OCI-M1 (cell line): ENCODE measurements around the gene LRGUK.

Experiments used
- DNase-seq: peaks from one replicate; lab custom pipeline; 2025; lab: John Stamatoyannopoulos, UW

The LRGUK gene

GRCh38 chr7:134128829-134129228, 1.7 kb downstream of the LRGUK start:
- DNase-seq = no peak

- no peak for DNase-seq
These were observed 2.9 kb downstream of the LRGUK start for GRCh38 chr7:134129856-134130523.

GRCh38 chr7:134134004-134134403, 6.9 kb downstream of the LRGUK start:
- DNase-seq = no peak

- DNase-seq = peak; percentile 66
These were observed 14.0 kb downstream of the LRGUK start for GRCh38 chr7:134140889-134141867.

GRCh38 chr7:134141868-134142264, 14.7 kb downstream of the LRGUK start:
- DNase-seq = no peak

GRCh38 chr7:134153493-134154136, 26.5 kb downstream of the LRGUK start:
- DNase-seq = no peak

- DNase-seq = no peak
These were observed 27.5 kb downstream of the LRGUK start for GRCh38 chr7:134154581-134155130.

GRCh38 chr7:134155206-134155605, 28.1 kb downstream of the LRGUK start:
- no peak for DNase-seq

GRCh38 chr7:134155871-134156270, 28.7 kb downstream of the LRGUK start:
- no peak for DNase-seq

GRCh38 chr7:134165252-134165651, 38.1 kb downstream of the LRGUK start:
- no peak for DNase-seq

GRCh38 chr7:134167250-134167649, 40.1 kb downstream of the LRGUK start:
- DNase-seq = no peak

- DNase-seq = no peak
These were observed 40.7 kb downstream of the LRGUK start for GRCh38 chr7:134167841-134168240.

- peak; percentile 78 for DNase-seq
These were observed 47.7 kb downstream of the LRGUK start for GRCh38 chr7:134174795-134175261.

- no peak for DNase-seq
These were observed 48.3 kb downstream of the LRGUK start for GRCh38 chr7:134175334-134176036.

GRCh38 chr7:134176037-134176350, 48.9 kb downstream of the LRGUK start:
- no peak for DNase-seq

GRCh38 chr7:134179036-134180011, 52.2 kb downstream of the LRGUK start:
- DNase-seq = no peak

GRCh38 chr7:134180376-134180775, 53.2 kb downstream of the LRGUK start:
- no peak for DNase-seq

GRCh38 chr7:134182078-134182477, 54.9 kb downstream of the LRGUK start:
- DNase-seq = no peak

GRCh38 chr7:134184767-134185166, 57.6 kb downstream of the LRGUK start:
- no peak for DNase-seq

GRCh38 chr7:134186027-134186426, 58.9 kb downstream of the LRGUK start:
- no peak for DNase-seq

GRCh38 chr7:134186801-134187200, 59.7 kb downstream of the LRGUK start:
- no peak for DNase-seq
